Upper lobe of left lung (tissue), 4 donors: ENCODE measurements around the gene MYADML2.

Experiments
- POLR2A ChIP-seq, 4 donors: fragments of 450-650 bp; IDR thresholded peaks; one replicate each; pipeline ENCODE4 v1.5.1; 2016 to 2017; ENCODE audit warnings: antibody characterized with exemption in 4 of 4, mild to moderate bottlenecking in 2 of 4
- POLR2AphosphoS5 ChIP-seq, 2 donors: sonication (generic); formaldehyde crosslinking; IDR thresholded peaks; one replicate each; pipeline ENCODE4 v1.5.1; 2017; ENCODE audit warnings: antibody characterized with exemption in 2 of 2
- TF ChIP-seq, protein P1 (sequence below), 6 experiments: fragments of 450-650 bp in 4 of 6; fragments of 200-600 bp in 2 of 6; sonication (generic) in 2 of 6; IDR thresholded peaks; one replicate each; pipeline ENCODE4 v1.5.1; 2016 to 2019; ENCODE audit warnings: antibody characterized with exemption in 6 of 6

DNA sequence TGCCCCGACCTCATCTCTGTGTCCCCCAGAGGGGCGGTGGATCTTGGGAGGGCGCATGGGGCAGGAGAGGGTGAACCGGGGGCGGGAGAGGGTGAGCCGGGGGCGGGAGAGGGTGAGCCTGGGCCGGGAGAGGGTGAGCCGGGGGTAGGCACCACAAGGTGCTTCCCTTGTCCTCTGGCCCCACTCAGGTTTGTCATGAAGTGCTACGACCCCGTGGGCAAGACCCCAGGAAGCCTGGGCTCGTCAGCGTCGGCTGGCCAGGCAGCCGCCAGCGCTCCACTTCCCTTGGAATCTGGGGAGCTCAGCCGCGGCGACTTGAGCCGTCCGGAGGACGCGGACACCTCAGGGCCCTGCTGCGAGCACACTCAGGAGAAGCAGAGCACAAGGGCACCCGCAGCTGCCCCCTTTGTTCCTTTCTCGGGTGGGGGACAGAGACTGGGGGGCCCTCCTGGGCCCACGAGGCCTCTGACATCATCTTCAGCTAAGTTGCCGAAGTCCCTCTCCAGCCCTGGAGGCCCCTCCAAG is 49.3 kb upstream of the MYADML2 start:
- TF ChIP-seq POLR2AphosphoS5 (IDR thresholded peaks at IDR 0.05) (no peak), POLR2A (IDR thresholded peaks at IDR 0.05) (no peak)
- TF ChIP-seq, protein P1, sequence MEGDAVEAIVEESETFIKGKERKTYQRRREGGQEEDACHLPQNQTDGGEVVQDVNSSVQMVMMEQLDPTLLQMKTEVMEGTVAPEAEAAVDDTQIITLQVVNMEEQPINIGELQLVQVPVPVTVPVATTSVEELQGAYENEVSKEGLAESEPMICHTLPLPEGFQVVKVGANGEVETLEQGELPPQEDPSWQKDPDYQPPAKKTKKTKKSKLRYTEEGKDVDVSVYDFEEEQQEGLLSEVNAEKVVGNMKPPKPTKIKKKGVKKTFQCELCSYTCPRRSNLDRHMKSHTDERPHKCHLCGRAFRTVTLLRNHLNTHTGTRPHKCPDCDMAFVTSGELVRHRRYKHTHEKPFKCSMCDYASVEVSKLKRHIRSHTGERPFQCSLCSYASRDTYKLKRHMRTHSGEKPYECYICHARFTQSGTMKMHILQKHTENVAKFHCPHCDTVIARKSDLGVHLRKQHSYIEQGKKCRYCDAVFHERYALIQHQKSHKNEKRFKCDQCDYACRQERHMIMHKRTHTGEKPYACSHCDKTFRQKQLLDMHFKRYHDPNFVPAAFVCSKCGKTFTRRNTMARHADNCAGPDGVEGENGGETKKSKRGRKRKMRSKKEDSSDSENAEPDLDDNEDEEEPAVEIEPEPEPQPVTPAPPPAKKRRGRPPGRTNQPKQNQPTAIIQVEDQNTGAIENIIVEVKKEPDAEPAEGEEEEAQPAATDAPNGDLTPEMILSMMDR (IDR thresholded peaks at IDR 0.05) = no peak
